GM21367 (cell line): ENCODE results near the gene CPE.
"Not testable (repeated sequence)": the region's sequence is repeated elsewhere in the genome, so short reads cannot be mapped to it uniquely, and the experiment has no call there.

ENCODE experiments used
- ATAC-seq: cut with Tn5 transposase; IDR thresholded peaks from one replicate; pipeline ENCODE4 v1.9.1; 2021; ENCODE audit not compliant: unreplicated experiment

CPE gene

DNA sequence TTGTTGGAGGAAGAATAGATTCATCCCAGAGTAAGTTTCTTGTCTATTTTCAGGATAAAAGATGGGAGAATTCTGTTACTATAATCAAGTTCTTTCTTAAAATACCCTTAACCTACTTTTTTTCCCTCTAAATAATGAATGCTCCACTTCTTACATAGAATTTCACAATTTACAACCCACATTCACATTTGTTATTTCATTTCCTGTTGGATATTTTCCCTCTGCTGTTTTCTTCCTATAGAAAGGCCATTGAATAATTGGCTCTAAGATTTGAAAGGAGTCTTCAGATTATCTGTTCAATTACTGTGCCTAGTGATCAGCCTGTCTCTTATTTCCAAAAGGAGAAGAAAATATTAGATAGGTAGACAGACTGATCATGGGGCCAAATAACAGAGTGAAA is 79.7 kb downstream of the CPE start:
- ATAC-seq = no peak

DNA sequence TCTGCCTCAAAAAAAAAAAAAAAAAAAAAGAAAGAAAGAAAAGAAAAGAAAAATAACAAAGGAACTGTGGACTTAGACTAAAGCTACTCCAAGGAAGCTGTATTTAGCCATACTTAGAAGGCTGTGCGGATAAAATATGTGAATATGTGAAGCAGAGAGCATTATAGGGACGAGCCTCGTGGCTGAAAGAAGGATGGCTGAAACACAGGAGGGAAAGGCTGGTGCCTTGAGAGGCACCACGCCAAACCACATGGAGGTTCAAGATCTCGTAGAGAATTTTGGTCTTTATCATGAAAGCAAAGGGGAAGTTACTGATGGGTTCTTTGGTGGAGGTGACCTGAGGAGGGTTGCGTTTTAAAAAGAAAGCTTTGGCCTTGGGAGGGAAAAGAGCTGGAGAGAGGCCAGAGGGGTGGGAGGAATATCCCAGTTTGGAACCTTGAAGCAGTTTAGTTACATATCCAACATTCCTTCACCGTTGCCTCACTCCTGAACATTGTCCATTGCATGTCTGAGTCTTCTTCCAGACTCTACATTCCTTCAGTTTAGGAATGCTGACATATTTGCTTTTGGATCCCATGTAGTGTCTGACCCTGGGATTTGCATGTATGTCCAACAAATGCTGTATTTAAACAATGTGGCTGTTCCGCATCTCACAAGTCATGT is 82.5 kb downstream of the CPE start:
- ATAC-seq = no peak

DNA sequence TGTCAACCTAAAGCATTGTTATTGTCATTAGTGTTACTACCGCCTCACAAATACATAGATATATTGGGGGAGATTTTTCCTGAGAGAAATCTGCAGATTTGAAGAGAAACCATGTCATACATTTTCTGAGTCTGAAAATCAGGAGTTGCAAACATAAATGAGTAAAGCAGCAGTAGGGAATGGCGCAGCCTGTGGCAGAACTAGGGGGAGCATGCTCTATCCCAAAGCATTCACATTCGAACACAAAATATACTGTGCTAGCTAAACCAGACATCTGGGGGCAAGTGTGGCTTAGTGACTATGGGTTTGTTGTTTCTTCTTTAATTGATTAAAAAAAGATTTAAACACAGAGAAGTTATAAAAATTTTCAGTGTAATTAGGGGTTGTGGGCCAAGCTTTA is 83.2 kb downstream of the CPE start:
- no peak for ATAC-seq

DNA sequence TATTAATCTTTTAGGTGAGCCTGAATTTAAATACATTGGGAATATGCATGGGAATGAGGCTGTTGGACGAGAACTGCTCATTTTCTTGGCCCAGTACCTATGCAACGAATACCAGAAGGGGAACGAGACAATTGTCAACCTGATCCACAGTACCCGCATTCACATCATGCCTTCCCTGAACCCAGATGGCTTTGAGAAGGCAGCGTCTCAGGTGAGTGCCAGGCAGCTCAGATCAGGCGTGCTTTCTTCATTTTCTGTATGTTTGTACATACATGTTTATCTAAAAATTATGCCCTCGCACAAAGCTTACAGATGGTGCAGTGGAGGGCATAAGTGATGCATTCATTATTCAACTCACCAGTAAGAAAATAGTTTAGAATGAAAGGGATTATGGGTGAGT is 85.6 kb downstream of the CPE start:
- ATAC-seq = no peak

DNA sequence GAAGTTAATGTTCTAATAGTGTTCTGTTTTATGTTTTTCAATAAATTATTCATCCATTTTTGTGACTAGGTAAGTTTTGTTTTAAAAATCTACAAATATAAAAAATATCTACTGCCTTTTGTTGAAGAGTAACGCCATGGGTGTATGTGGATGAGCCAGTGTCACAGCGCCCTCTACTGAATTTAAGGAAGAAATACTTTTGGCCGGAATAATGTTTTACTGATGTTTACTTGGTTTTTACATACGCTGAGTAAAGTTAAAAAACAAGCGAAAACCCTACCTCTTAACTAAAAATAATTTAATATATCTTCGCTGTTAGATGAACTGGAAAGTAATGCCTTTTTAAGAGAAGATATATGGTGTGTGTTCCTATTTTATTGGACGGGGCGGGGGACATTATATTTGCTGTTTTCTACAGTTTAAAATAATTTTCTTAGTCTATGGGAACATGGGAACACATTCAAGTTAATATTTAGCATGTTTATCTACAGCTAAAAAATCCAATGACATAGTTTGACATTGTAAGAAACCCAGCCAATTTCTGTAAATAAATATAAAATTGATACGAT is 86.1 kb downstream of the CPE start:
- peak; percentile 82 for ATAC-seq

DNA sequence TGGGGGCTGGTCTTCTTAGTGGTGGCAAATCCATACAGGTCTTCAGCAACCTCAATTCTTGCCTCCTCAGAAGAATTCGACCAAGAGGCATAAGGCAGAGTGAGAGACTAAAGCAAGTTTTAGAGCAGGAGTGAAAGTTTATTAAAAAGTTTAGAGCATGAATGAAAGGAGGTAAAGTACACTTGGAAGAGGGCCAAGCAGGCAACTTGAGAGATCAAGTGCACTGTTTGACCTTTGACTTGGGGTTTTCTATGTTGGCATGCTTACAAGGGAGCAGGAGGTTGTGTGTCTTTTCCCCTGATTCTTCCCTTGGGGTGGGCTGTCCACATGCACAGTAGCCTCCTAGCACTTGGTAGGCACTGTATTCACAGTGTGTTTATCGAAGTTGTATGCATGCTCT is 91.2 kb downstream of the CPE start:
- ATAC-seq = no peak

DNA sequence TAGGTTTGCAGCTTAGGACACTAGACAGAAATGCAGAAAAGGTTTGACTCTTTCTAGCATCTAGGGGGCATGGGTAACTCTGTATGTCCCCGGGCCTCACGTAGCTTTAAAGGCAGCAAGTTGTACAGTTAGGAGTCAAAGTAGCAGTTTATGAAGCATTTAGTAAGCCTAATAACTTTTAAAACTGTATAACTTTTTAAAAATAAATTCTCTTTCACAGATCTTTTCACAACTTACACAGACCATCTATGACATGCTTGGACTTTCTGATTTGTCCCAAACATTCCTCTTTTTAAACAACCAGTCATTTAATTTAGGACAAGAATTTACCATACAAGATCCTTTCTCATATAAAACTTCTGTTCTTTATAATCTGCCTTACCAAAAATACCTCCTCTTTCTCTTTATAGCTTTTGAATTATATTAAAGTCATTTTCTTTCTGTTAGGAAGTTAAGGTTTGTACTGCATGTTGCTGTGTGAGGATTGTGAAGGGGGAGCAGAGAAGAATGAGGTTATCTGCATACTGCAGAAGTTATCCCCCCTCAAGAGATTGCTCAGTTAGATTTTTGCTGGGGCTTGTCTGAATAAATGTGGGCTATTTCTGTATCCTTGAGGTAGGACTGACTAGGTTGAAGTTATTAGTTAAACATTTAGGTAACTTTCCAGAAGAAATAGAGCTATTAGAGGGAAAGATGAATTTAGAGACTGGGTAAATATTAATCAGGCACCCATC is 94.3 kb downstream of the CPE start:
- no peak for ATAC-seq

DNA sequence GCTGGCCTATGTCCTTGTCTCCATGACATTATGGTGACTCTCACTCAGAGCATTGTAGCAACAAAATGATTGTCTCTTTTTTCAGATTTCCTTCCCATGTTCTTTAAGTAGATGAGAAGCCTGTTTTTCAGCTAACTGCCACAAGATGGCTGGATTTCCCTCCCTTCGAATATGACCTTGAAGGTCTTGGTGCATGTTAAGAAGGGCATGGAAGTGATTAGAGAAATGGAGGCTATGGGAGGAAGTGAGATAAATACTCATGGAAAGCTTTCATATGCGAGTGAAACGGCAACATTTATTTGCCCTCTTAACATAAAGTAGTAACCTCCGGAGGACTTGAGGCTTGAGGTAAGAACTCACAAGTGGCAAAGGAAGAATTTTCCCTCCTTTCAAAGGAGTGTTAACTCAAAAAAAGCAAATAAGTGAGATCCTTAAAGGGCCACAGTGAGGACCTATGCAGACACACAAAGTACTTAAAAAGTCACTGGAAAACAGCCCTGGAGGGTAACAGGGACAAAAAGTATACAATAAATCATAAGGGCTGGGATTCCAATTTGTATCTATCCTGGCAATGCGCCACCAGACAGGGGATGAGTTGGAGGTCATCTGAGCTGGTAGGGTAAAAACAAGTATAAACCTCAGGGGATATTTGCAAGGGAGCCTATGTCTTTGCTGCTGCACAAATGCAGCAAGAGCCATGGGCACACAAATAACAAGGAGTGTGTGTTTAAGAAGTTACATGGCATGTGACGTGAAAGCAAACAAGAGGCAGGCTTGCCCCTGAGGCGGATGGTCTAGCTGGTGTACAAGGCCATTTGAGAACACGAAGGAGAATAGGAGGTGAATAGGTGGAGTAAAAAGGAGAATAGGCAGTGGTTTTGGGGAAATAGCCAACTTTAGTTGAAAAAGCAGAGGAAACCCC is 96.2 kb downstream of the CPE start:
- ATAC-seq = no peak

DNA sequence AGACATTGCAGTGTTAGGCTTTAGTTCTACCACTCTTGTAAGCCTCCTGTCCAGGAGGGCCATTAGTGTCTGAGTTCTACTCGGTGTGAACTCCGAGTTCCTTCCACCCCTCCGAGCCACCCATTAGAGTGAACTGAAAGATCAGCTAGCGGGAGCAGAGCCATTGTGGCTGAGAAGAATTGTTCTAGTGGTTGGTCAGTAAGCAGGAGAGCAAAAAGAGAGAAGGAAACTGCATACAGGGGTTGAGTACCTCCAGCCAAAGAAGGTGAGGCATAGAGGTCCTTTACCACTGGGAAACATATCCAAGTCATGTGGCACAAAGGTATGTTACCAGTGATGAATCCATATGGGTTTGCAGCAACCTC is 96.9 kb downstream of the CPE start:
- ATAC-seq = no peak

DNA sequence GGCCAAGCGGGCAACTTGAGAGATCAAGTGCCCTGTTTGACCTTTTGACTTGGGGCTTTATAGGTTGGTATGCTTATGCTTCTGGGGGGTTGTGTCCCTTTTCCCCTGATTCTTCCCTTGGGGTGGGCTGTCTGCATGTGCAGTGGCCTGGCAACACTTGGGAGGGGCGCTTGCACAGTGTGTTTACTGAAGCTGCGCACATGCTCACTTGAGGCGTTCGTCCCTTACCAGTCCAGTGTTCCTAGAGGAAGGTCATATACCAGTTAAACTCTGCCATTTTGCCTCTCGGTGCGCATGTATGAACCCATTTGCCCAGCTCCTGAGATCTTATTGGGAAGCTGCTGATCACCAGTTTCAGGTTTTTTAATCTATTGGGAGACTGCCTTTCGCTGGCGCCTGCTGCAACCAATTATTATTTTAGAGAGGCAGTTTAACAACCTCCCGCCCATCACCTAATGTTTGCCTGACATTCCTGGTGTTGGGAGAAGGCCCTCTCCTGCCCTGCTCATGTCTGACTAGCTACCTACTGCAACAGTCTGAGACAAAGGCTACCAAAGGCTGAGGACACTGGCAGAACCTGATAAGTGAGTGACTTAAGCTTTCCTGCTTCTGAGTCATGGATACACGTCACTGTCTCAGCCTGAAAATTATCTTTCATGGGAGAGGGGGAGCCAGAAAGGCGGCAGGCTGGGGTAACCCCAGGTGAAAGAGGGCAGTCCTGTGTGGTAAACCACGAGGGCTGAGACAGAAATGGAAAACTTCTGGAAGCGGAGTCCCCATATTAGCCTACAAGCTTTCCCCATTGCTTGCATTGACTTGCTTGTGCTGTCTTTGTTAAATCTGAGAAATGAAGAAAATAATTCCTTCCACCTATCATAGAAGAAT is 97.6 kb downstream of the CPE start:
- no peak for ATAC-seq

DNA sequence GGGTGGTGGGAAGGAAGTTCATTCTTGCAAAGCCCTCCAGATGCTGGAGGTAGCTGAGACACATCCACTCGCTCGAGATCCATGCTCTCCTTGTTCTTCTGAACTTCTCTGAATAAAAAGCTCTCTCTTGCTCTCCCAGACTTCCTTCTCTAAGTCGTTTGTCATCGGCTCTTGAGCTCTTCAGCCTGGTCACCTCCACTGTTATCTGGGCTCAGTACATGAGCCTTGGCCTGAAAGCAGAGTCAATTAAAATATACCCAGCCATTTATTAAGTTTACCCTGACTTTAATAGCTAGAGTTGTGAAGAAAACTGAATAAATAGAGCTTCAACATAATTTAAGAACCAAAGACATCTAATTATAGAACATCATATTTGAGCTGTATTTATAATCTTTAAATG is 99.0 kb downstream of the CPE start:
- ATAC-seq = no peak

DNA sequence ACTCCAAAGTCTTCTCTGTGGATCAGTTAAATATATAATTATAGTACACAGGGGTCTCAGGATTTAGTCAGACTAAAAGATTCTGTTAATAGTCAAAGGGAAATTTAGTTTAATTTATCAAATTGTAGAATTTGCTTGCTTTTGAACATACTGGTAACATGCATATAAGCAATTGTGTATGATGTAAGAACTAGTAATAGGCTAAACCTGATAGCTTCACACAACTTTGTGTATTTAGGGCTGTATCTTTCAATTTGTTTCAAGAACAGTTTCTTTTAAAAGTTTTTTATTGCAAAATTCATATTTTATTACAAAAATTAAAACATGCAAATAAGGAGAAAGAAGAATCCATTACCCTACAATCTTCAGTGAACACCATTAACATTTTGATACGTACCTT is 99.5 kb downstream of the CPE start:
- ATAC-seq = no peak

DNA sequence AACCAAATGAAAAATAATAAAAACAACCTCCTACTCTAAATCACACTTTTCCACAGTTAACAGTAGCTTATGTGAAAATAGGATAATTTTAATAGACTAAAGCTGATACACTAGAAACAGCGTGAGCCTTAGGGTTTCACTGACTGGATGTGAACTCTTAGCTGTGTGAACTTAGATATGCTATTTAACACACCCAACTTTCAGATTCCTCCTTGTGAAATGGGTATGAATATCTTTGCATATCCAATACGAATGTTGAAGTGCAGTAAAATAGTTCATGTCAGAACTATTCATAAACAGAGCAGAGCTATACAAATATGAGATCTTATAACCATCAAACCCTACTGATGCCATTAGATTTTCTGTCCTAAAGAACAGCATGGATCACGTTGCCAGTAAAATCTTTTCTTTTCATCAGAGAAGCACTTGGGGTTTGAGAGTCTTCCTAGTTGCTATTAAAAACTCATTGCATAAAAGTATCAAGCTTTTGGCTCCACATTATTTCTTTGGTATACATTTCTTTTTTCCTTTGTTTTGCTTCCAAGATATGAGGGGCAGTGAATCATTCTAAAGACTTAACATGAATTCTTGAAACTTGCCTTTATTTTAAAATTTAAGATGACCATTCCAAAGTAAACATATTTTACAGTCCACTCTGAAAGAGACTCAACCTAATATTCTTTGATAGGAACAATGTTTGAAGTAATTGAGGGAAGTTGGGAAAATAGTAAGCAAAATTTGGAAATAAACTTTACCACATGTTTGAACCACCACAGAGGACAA is 102.4 kb downstream of the CPE start:
- ATAC-seq = no peak

DNA sequence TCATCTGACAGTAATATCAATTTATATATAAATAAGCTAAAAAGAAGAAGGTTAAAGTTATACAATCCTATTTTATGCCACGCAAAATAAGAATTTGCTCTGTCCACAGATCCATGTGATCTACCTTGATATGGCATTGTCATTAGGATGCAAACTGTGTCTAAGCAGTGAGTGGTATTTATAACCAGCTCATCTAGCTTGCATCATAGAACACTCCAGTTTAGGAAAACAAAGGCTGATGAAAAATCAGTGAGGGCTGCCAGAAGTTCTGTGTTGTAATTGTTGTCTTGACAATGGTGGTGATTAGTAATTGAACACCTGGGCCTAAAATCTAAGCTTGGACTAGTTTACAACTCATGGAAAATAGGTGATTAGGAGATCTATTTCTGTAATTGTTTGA is 111.0 kb downstream of the CPE start:
- no peak for ATAC-seq

DNA sequence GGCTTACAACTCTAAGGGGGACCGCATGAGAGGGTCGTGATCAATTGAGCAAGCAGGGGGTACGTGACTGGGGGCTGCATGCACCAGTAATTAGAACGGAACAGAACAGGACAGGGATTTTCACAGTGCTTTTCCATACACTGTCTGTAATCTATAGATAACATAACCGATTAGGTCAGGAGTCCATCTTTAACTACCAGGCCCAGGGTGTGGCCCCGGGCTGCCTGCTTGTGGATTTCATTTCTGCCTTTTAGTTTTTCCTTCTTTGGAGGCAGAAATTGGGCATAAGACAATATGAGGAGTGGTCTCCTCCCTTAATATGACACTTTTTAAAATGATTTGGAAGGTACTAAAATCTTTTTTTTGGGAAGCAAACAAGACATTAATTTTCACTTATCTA is 113.8 kb downstream of the CPE start:
- not testable (repeated sequence) for ATAC-seq

DNA sequence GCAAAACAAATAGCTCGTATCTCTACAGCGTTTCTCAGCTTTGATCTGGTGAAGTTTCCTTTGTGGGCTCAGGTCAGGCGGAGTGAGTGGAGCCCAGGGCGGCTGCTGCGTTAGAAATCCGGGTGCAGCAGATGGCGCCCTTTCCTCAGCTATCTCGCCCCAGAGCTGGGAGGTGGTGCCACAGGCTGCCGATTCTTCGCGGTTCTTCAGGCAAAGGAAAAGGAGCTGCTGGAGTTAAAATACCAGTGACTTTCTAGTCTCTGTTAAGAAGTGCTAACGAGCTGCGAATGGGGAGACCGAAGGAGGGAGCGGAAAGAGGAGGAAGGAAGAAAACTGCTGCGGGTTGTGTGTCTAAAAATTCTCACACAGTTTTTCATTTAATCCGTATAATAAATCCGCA is 114.6 kb downstream of the CPE start:
- ATAC-seq = peak; percentile 93

DNA sequence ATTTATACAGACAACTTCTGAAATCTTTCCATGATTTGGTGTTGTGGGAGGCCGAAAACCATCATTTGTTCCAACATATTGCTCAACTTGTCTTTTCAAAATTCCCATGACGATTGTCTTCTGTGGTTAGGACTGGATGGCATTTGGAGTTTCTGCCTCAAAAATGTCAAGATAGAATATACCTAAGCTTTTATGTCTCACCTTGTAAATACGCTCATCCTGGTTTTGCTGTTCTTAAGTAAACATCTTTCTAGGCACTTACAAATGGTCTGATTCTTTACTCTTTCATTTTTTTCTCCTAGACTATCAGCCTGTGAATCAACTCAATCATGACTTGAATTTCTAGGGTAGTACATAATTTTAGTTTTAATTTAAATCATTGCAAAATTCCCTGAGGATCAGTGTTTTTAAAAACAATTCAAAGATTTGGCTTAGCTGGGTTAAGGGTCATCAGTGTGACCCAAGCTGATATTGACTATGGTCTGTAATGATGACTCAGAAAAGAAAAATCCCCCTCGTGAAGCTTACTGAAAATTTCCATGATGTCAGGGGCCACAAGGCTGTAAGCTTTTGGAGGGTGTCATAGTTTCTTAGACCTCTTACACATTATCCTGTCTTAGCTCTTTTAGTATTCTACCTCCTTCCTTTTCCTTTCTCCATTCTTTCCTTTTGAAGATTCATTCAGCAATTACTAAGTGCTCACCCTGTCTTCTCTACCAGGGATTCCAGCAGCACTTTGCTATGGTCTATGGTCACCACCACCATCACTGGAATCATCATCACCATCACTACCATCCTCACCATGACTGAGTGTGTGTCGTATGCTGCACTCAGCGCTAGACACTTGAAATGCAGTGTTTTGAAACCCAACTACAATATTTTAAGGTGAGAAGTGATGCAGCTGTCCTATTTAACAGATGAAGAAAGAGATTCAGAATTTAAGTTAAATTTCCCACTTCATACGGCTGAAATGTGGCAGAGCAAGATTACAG is 124.4 kb downstream of the CPE start:
- peak; percentile 51 for ATAC-seq

DNA sequence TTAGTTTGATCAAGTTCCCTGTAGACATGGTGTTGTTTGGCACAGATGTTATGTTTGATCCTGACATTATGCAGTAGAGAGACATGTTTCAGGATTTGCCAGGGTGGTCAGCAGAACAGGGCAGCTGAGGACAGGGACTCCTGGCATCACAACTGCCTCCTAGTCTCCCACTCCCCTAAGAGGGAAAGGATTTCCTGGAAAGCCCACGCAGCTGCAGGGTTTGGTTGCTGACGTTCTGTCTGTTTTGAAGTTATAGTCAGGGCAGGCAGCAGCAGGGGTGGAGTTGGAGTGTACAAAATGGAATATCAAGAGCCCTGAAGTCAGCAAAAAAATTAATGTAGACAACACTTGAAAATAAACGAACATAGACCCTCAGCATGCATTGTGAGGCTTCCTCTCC is 125.4 kb downstream of the CPE start:
- ATAC-seq = no peak
